Thymus (tissue), 11 donors: ENCODE data around the gene TRIP4. TPM values are rescaled to one million over a fixed set of nuclear protein-coding genes. Genes with fewer than 3 reads are reported as not detected.
A peak's percentile ranks its signal among the peaks of the same experiment; 100 is the strongest.

ENCODE experiments used
- DNase-seq, 9 donors: peaks; one replicate each; pipeline ENCODE4 v3.0.0-alpha.2; 2013; ENCODE audit warnings: low spot score in 9 of 9, low read depth in 6 of 9, missing footprints in 1 of 9
- H3K27ac ChIP-seq, 2 donors: one replicate each; pipeline ENCODE4 v1.5.1; 2013; ENCODE audit warnings: control low read depth in 1 of 2, low read depth in 1 of 2, low read length in 1 of 2, mild to moderate bottlenecking in 1 of 2, moderate library complexity in 1 of 2
- H3K27me3 ChIP-seq, 2 donors: one replicate each; pipeline ENCODE4 v1.5.1; 2013; ENCODE audit warnings: low read length in 1 of 2; ENCODE audit not compliant: control insufficient read depth in 2 of 2, insufficient read depth in 1 of 2
- H3K36me3 ChIP-seq, 2 donors: one replicate each; pipeline ENCODE4 v1.5.1; 2013; ENCODE audit warnings: low read length in 1 of 2, mild to moderate bottlenecking in 1 of 2, moderate library complexity in 1 of 2; ENCODE audit not compliant: control insufficient read depth in 2 of 2, insufficient read depth in 2 of 2
- H3K4me1 ChIP-seq, 2 donors: one replicate each; pipeline ENCODE4 v1.5.1; 2013; ENCODE audit warnings: low read length in 2 of 2; ENCODE audit not compliant: control insufficient read depth in 2 of 2, insufficient read depth in 2 of 2
- H3K4me3 ChIP-seq, 2 donors: one replicate each; pipeline ENCODE4 v1.5.1; 2013; ENCODE audit warnings: low read length in 2 of 2, control low read depth in 1 of 2, mild to moderate bottlenecking in 1 of 2
- H3K9me3 ChIP-seq, 2 donors: one replicate each; pipeline ENCODE4 v1.5.1; 2013; ENCODE audit warnings: low read length in 1 of 2, mild to moderate bottlenecking in 1 of 2; ENCODE audit not compliant: control insufficient read depth in 2 of 2, insufficient read depth in 1 of 2
- WGBS: extraction: QIAGEN DNeasy Blood & Tissue Kit; methylation state at CpG from one replicate; pipeline ENCODE4 v1.1.7; 2013; 5-methylcytosine and 5-hydroxymethylcytosine counted together
- polyA plus RNA-seq: library from polyadenylated mRNA; stranded (reverse); fragments of 200-250 nt; gene quantifications from one replicate; pipeline ENCODE4 v1.2.3, GENCODE V29; 2013
- total RNA-seq: library from RNA; stranded (reverse); fragments of 120-200 nt; gene quantifications from one replicate; pipeline ENCODE4 v1.2.4, GENCODE V29; 2013
- donor health status: healthy.

Gene TRIP4
- total and polyA plus RNA-seq, 2 donors, result 14.5 to 50.6 TPM

- Histone ChIP-seq H3K4me1 (peaks cover 0 to 8% of the 10 kb centered on the region in 2 donors), H3K9me3 (no peaks in the 10 kb centered on the region), H3K4me3 (no peak overlapping the region), H3K27ac (no peak overlapping the region), H3K27me3 (no peaks in the 10 kb centered on the region), H3K36me3 (peaks cover 4 to 14% of the 10 kb centered on the region in 2 donors)
- 93% methylated on average over 6 of the region's 6 CpGs for WGBS
- no peak for DNase-seq
Measured at GRCh38 chr15:64452988-64453688, 65.5 kb downstream of the TRIP4 start.

GRCh38 chr15:64453689-64454037 lies 66.0 kb downstream of the TRIP4 start:
- peaks cover 4 to 10% of the 10 kb centered on the region in 2 donors for H3K36me3 ChIP-seq
- DNase-seq, result no peak
- 98% methylated on average over 1 of the region's 1 CpG for WGBS
- no peaks in the 10 kb centered on the region for H3K27me3 ChIP-seq
- H3K4me1 ChIP-seq, result peaks cover 0 to 8% of the 10 kb centered on the region in 2 donors
- H3K4me3 ChIP-seq, result no peak overlapping the region
- no peak overlapping the region for H3K27ac ChIP-seq
- H3K9me3 ChIP-seq, result no peaks in the 10 kb centered on the region

GRCh38 chr15:64454282-64454681 lies 66.6 kb downstream of the TRIP4 start:
- peaks cover 4 to 10% of the 10 kb centered on the region in 2 donors for H3K36me3 ChIP-seq

DNA sequence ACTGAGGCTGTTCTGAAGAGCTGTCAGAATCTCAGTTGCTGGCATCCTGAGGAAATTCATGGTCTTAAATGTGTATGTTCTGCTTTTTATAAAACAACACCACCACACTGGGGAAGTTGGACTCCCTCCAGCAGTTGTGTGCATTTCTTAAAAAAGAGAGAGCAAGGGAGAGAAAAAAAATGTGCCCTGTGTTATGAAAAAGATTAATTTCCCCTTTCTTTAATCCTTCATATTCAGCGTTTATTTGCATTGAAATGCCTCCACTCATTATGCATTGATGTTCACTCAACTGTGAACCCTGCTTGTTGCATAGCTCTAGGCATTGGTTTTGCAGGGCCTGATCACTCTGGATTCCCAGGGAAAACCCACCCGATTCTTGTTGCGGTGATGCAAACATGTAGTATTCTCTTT lies 68.3 kb downstream of the TRIP4 start:
- 24% methylated on average over 3 of the region's 3 CpGs for WGBS
- Histone ChIP-seq H3K27me3 (no peaks in the 10 kb centered on the region), H3K27ac (no peak overlapping the region), H3K9me3 (no peaks in the 10 kb centered on the region), H3K36me3 (peaks cover 4 to 10% of the 10 kb centered on the region in 2 donors), H3K4me1 (peaks cover 0 to 18% of the 10 kb centered on the region in 2 donors), H3K4me3 (no peak overlapping the region)
- DNase-seq, result no peak

More at GRCh38 chr15:64454282-64454681, 66.6 kb downstream of the TRIP4 start:
- Histone ChIP-seq H3K4me3 (no peak overlapping the region), H3K27ac (no peak overlapping the region), H3K27me3 (no peaks in the 10 kb centered on the region), H3K4me1 (peaks cover 0 to 10% of the 10 kb centered on the region in 2 donors), H3K9me3 (no peaks in the 10 kb centered on the region)
- DNase-seq, result no peak

DNA sequence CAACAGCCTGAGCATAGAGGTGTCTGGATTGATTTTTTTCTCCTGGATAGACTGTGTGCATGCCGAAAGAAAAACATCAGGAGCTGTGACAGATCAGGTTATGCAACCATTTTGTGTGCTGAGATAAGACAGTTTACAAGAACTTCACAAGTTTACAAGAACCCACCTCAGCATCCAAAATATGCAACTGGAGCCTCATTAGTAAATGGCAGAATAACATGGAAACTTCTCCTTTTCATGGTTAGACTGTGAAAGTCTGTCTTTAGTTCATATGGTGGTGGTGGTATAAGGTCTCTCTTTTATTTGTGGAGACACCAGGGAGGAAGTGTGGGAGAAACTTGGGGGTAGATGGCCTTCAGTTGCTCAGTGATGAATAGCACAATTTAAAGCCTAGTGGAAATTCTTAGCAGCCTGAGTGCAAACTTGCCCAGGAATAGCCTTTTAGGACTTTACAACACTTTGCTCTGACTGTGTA lies 69.0 kb downstream of the TRIP4 start:
- WGBS, result 39% methylated on average over 1 of the region's 1 CpG
- H3K4me1 ChIP-seq, result peaks cover 4 to 24% of the 10 kb centered on the region in 2 donors

GRCh38 chr15:64459066-64459781 lies 71.6 kb downstream of the TRIP4 start:
- Histone ChIP-seq H3K9me3 (no peaks in the 10 kb centered on the region), H3K36me3 (peaks cover 4 to 10% of the 10 kb centered on the region in 2 donors), H3K4me3 (no peak overlapping the region), H3K27me3 (no peaks in the 10 kb centered on the region), H3K4me1 (peaks cover 17 to 44% of the 10 kb centered on the region in 2 donors), H3K27ac (no peak overlapping the region)
- DNase-seq, result no peak
- WGBS, result 85% methylated on average over 3 of the region's 3 CpGs

More for the DNA sequence above, 69.0 kb downstream of the TRIP4 start:
- Histone ChIP-seq H3K36me3 (peaks cover 4 to 10% of the 10 kb centered on the region in 2 donors), H3K9me3 (no peaks in the 10 kb centered on the region), H3K27me3 (no peaks in the 10 kb centered on the region), H3K4me3 (no peak overlapping the region), H3K27ac (peak overlapping the region in 1 of 2 donors; percentile 5)
- DNase-seq, result no peak

GRCh38 chr15:64460206-64460723 lies 72.6 kb downstream of the TRIP4 start, which contains the start of gene ZNF609:
Gene ZNF609, plus strand, starts transcription at chr15:64460578. Its CDS starts 38,842 bp downstream, at chr15:64499420.
- Histone ChIP-seq H3K4me1 (peaks cover 23 to 51% of the 10 kb centered on the region in 2 donors), H3K27ac (peak within 1 kb of the TSS; percentile 84 to 97)

DNA sequence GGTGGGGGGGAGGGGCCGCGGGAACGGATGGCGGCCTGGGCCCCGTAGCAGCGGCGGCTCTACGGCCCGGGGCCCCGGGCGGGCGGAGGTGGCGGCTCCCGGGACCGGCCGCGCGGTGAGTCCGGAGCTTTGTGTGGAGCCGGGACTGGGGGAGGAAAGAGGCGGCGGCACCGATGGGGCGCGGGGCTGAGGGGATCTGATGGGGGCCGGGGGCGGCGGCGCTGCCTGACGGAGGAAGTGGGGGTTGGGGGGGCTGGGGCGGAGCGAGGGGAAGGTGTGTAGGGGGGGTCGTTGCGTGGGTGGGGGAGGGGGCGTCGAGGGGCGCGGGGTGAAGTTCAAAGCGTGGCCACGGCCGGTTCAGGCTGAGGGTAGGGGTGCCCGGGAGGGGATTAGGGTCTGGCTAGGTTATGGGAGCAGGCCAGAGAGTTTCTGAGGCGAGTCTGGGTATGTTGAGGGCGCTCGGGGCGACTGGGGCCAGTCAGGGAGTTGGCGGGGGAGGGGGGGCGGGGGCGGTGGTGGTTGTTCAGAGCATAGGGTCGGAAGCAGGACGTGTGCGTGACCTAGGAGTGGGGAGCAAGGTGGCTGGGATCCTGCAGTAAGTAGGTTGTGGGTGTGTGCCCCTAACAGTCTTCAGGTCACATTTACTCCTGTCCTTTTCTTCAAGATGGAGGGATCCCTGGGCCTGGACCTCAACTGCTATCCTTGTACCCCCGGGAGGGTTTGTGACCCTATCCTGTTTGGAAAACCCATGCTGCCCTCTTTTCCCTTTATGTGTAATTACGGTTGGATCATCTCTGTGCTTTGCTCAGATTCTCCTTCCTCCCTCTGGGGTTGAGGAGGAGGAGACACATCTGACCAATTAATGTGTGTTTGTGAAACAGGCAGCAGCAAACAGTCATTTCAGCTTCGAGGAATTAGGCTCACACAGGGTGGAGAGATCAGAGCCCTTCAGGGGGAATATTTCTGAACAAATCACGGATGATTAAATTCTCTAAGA lies 73.4 kb downstream of the TRIP4 start:
- peaks cover 0 to 6% of the 10 kb centered on the region in 2 donors for H3K36me3 ChIP-seq
- H3K4me3 ChIP-seq, result peak overlapping the region; percentile 63 to 98
- DNase-seq, result peak in 6 of 9 donors; percentile 36 to 75 (median 49)
- WGBS, result under 1% methylated on average over 56 of the region's 56 CpGs
- H3K27me3 ChIP-seq, result no peaks in the 10 kb centered on the region
- H3K9me3 ChIP-seq, result no peaks in the 10 kb centered on the region
- peak overlapping the region; percentile 84 to 97 for H3K27ac ChIP-seq
- H3K4me1 ChIP-seq, result peaks cover 23 to 51% of the 10 kb centered on the region in 2 donors

More at GRCh38 chr15:64460206-64460723, 72.6 kb downstream of the TRIP4 start, which contains the start of gene ZNF609:
- Histone ChIP-seq H3K27me3 (no peaks in the 10 kb centered on the region), H3K36me3 (peaks cover 0 to 10% of the 10 kb centered on the region in 2 donors), H3K4me3 (peak within 1 kb of the TSS; percentile 63 to 98), H3K9me3 (no peaks in the 10 kb centered on the region)
- DNase-seq, result peak; percentile 59 to 95 (median 86)
- under 1% methylated on average over 45 of the region's 45 CpGs for WGBS
